ENCODE data around the gene FOLH1.
"Not testable (repeated sequence)": the region's sequence is repeated elsewhere in the genome, so short reads cannot be mapped to it uniquely, and the experiment has no call there.

GRCh38 chr11:49102356-49102755 lies 106.0 kb downstream of the FOLH1 start:
- not testable (repeated sequence) for TF ChIP-seq CTCF, POLR2A (IDR thresholded peaks at IDR 0.05)
